Esophagus (tissue), 2 donors: ENCODE data around the gene HAPLN3. TPM values are rescaled to one million over a fixed set of nuclear protein-coding genes. Genes with fewer than 3 reads are reported as not detected.
"Not testable (repeated sequence)": the region's sequence is repeated elsewhere in the genome, so short reads cannot be mapped to it uniquely, and the experiment has no call there.

Source experiments
- H3K27ac ChIP-seq, 2 donors: one replicate each; pipeline ENCODE4 v1.5.1; 2013; ENCODE audit warnings: low read depth in 2 of 2, mild to moderate bottlenecking in 2 of 2, inconsistent platforms in 1 of 2, low read length in 1 of 2, moderate library complexity in 1 of 2
- H3K27me3 ChIP-seq, 2 donors: one replicate each; pipeline ENCODE4 v1.6.1; 2013; ENCODE audit warnings: low read length in 2 of 2, control low read depth in 1 of 2, mild to moderate bottlenecking in 1 of 2; ENCODE audit not compliant: insufficient read depth in 2 of 2, control insufficient read depth in 1 of 2
- H3K36me3 ChIP-seq, 2 donors: one replicate each; pipeline ENCODE4 v1.6.1; 2013; ENCODE audit warnings: low read length in 1 of 2; ENCODE audit not compliant: control insufficient read depth in 2 of 2, insufficient read depth in 2 of 2
- H3K4me1 ChIP-seq, 2 donors: one replicate each; pipeline ENCODE4 v1.6.1; 2013; ENCODE audit warnings: low read length in 1 of 2; ENCODE audit not compliant: control insufficient read depth in 2 of 2, insufficient read depth in 2 of 2
- H3K4me3 ChIP-seq, 2 donors: one replicate each; pipeline ENCODE4 v1.5.1; 2013; ENCODE audit warnings: low read length in 2 of 2, mild to moderate bottlenecking in 2 of 2, low read depth in 1 of 2, moderate library complexity in 1 of 2
- H3K9me3 ChIP-seq, 2 donors: one replicate each; pipeline ENCODE4 v1.6.1; 2013; ENCODE audit warnings: mild to moderate bottlenecking in 2 of 2, low read depth in 1 of 2, low read length in 1 of 2, moderate library complexity in 1 of 2; ENCODE audit not compliant: control insufficient read depth in 2 of 2, insufficient read depth in 1 of 2
- WGBS, 2 donors: extraction: QIAGEN DNeasy Blood & Tissue Kit; methylation state at CpG; one replicate each; pipeline ENCODE4 v1.1.7; 2013; 5-methylcytosine and 5-hydroxymethylcytosine counted together
- polyA plus RNA-seq, 2 donors: library from polyadenylated mRNA; stranded (reverse); fragments of 200-250 nt; gene quantifications; one replicate each; pipeline ENCODE4 v1.2.3, GENCODE V29; 2013
- donor health status: healthy with polysubstance abuse.
- donor health status: Bipolar disorder and iron deficiency.

HAPLN3 gene
- 1 to 10 TPM; 3.2 to 5.5 TPM for polyA plus RNA-seq

- no peaks in the 10 kb centered on the region for H3K27me3 ChIP-seq
- peak within 1 kb of the TSS; percentile 53 to 54 for H3K4me3 ChIP-seq
- no peak within 1 kb of the TSS for H3K27ac ChIP-seq
- no peaks in the 10 kb centered on the region for H3K9me3 ChIP-seq
- WGBS, 2 donors = 1 to 2% methylated on average over 53 to 70 of the region's 70 CpGs
- H3K36me3 ChIP-seq = no peaks in the 10 kb centered on the region
- H3K4me1 ChIP-seq = peaks cover 15 to 23% of the 10 kb centered on the region in 2 donors
Measured at GRCh38 chr15:88894819-88895767, at the start of gene HAPLN3. Gene HAPLN3 (minus strand): TSS chr15:88895544. CDS start chr15:88887298, 8,246 bp downstream.

- Histone ChIP-seq H3K27ac (no peak overlapping the region), H3K4me3 (no peak overlapping the region), H3K9me3 (no peaks in the 10 kb centered on the region), H3K27me3 (no peaks in the 10 kb centered on the region), H3K36me3 (no peaks in the 10 kb centered on the region), H3K4me1 (no peaks in the 10 kb centered on the region)
- WGBS, 2 donors = 71 to 85% methylated on average over 4 of the region's 4 CpGs
Measured at GRCh38 chr15:88940110-88940675, 44.8 kb upstream of the HAPLN3 start.

- Histone ChIP-seq H3K27me3 (no peaks in the 10 kb centered on the region), H3K9me3 (no peaks in the 10 kb centered on the region), H3K36me3 (no peaks in the 10 kb centered on the region), H3K4me1 (no peaks in the 10 kb centered on the region), H3K4me3 (no peak overlapping the region), H3K27ac (no peak overlapping the region)
- WGBS, 2 donors = 78 to 84% methylated on average over 2 of the region's 2 CpGs
Measured at GRCh38 chr15:88939486-88939806, 44.1 kb upstream of the HAPLN3 start.

- WGBS, 2 donors = 84 to 85% methylated on average over 15 of the region's 15 CpGs
Measured at GRCh38 chr15:88938802-88939485, 43.6 kb upstream of the HAPLN3 start.

GRCh38 chr15:88934449-88934848 is 39.1 kb upstream of the HAPLN3 start:
- not testable (repeated sequence) for H3K9me3 ChIP-seq, H3K27me3 ChIP-seq, H3K4me1 ChIP-seq, H3K4me3 ChIP-seq, H3K36me3 ChIP-seq, H3K27ac ChIP-seq
- 78 to 92% methylated on average over 4 of the region's 4 CpGs for WGBS, 2 donors

More at GRCh38 chr15:88938802-88939485, 43.6 kb upstream of the HAPLN3 start:
- Histone ChIP-seq H3K27me3 (no peaks in the 10 kb centered on the region), H3K4me1 (no peaks in the 10 kb centered on the region), H3K4me3 (no peak overlapping the region), H3K9me3 (no peaks in the 10 kb centered on the region), H3K36me3 (no peaks in the 10 kb centered on the region), H3K27ac (no peak overlapping the region)

- H3K36me3 ChIP-seq = no peaks in the 10 kb centered on the region
- WGBS, 2 donors = 71 to 80% methylated on average over 1 of the region's 1 CpG
- H3K4me3 ChIP-seq = no peak overlapping the region
- no peaks in the 10 kb centered on the region for H3K9me3 ChIP-seq
- H3K27ac ChIP-seq = no peak overlapping the region
- H3K27me3 ChIP-seq = no peaks in the 10 kb centered on the region
- H3K4me1 ChIP-seq = no peaks in the 10 kb centered on the region
Measured at GRCh38 chr15:88932875-88933330, 37.6 kb upstream of the HAPLN3 start.

GRCh38 chr15:88932271-88932874 is 37.0 kb upstream of the HAPLN3 start:
- H3K27ac ChIP-seq = no peak overlapping the region
- WGBS, 2 donors = 43 to 53% methylated on average over 4 of the region's 4 CpGs
- H3K9me3 ChIP-seq = no peaks in the 10 kb centered on the region
- no peak overlapping the region for H3K4me3 ChIP-seq
- no peaks in the 10 kb centered on the region for H3K27me3 ChIP-seq
- H3K4me1 ChIP-seq = no peaks in the 10 kb centered on the region
- no peaks in the 10 kb centered on the region for H3K36me3 ChIP-seq

- Histone ChIP-seq H3K36me3 (no peaks in the 10 kb centered on the region), H3K4me1 (no peaks in the 10 kb centered on the region), H3K4me3 (no peak overlapping the region), H3K9me3 (no peaks in the 10 kb centered on the region), H3K27ac (no peak overlapping the region), H3K27me3 (no peaks in the 10 kb centered on the region)
- 88 to 89% methylated on average over 2 of the region's 2 CpGs for WGBS, 2 donors
Measured at GRCh38 chr15:88930579-88930978, 35.2 kb upstream of the HAPLN3 start.

GRCh38 chr15:88929358-88930098 is 34.2 kb upstream of the HAPLN3 start:
- H3K27me3 ChIP-seq, H3K27ac ChIP-seq, H3K36me3 ChIP-seq, H3K4me3 ChIP-seq, H3K4me1 ChIP-seq, H3K9me3 ChIP-seq: not testable (repeated sequence)
- WGBS, 2 donors = 69 to 80% methylated on average over 3 of the region's 3 CpGs
